Left renal cortex interstitium (tissue), 4 donors: ENCODE results near the gene CTBP2. TPM values are rescaled to one million over a fixed set of nuclear protein-coding genes. Genes with fewer than 3 reads are reported as not detected.

Experiments used
- DNase-seq, 4 donors: peaks; one replicate each; pipeline ENCODE4 v3.0.0-alpha.2; 2013; ENCODE audit warnings: low read depth in 4 of 4, low spot score in 2 of 4, missing footprints in 1 of 4
- polyA plus RNA-seq, 4 donors: library from polyadenylated mRNA; unstranded; fragments of 120-200 nt; gene quantifications; one replicate each; pipeline ENCODE4 v1.2.1, GENCODE V29; 2013; ENCODE audit not compliant: insufficient read length in 4 of 4

The CTBP2 gene
- polyA plus RNA-seq, 4 donors, result 86.7 to 94.0 (median 90.6) TPM

- no peak for DNase-seq
Measured at GRCh38 chr10:125032474-125033020, 127.8 kb downstream of the CTBP2 start.

GRCh38 chr10:125030567-125031197, 129.7 kb downstream of the CTBP2 start:
- no peak for DNase-seq

- no peak for DNase-seq
Measured at GRCh38 chr10:125029584-125030242, 130.7 kb downstream of the CTBP2 start.

- DNase-seq, result no peak
Measured at GRCh38 chr10:125027871-125028869, 132.2 kb downstream of the CTBP2 start.

DNA sequence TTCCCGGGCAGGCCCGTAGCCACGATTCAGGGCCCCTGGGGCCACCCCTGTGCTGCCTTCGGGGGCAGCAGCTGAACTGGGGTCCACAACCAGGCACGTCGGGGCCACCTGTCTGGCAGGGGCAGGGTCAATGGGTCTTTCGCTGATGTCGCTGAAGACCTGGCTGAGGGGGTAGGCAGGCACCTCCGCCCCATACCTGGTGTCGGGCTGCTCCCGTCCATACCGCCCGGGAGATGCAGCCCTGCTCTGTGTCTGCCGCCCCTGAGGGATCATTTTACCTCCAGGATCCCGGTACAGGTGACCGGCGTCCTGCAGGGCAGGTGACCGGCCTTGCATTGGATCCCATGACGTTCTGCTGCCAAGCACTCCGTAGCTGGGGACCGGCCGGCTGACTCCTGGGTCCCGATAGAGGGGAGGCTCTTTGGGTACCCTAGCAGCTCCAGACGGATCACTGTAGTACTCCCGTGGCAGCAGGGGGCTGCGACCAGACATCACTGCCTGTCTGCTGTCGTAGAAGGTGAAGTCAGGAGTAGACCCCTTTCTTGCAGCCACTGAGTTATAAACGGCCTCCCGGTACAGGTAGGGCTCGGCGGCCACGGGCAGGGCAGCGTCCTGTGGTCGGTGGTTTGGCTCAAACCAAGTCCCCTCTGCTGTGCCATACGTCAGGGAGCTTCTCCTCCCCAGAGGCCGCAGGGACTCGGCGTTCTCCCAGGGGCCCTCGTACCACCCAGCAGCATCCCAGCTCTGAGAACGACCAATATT, 133.2 kb downstream of the CTBP2 start:
- no peak for DNase-seq

- DNase-seq, result no peak
Measured at GRCh38 chr10:125026036-125026931, 134.1 kb downstream of the CTBP2 start.

- no peak for DNase-seq
Measured at GRCh38 chr10:125025341-125025740, 135.0 kb downstream of the CTBP2 start.

- no peak for DNase-seq
Measured at GRCh38 chr10:125024497-125025234, 135.7 kb downstream of the CTBP2 start.

- no peak for DNase-seq
Measured at GRCh38 chr10:125023862-125024496, 136.4 kb downstream of the CTBP2 start.

GRCh38 chr10:125023255-125023654, 137.1 kb downstream of the CTBP2 start:
- no peak for DNase-seq

- DNase-seq, result no peak
Measured at GRCh38 chr10:125022671-125023070, 137.7 kb downstream of the CTBP2 start.

DNA sequence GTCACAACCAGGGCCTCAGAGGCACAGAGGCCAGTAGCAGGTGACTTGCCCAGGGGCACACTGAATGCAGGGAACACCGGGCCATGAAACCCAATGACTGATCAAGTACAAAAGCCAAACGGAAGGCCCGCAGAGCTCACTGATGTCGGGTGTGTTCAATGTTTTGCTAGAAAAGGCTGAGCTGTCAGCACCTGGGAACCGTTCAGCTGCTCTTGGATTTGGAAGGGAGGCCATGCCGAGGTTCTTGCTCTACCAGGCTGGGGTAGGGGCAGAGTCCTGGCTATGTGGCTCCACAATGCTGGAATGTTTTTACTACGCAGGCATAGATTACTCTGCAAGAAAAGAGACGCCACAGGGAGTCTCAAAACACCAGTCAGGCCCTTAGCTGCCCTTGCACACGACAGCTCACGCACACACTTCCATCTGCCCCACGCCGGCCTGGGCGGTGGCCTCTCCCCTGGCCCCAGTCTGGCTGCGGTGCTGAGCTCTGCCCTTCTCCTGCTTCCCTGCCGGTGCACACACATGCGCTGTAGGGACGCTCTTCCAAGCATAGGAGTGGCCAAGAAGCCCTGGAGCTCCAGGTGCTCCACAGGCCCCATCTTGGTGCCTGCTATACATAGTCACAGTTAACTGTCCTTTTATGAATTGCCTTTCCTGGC, 138.5 kb downstream of the CTBP2 start:
- DNase-seq, result no peak

DNA sequence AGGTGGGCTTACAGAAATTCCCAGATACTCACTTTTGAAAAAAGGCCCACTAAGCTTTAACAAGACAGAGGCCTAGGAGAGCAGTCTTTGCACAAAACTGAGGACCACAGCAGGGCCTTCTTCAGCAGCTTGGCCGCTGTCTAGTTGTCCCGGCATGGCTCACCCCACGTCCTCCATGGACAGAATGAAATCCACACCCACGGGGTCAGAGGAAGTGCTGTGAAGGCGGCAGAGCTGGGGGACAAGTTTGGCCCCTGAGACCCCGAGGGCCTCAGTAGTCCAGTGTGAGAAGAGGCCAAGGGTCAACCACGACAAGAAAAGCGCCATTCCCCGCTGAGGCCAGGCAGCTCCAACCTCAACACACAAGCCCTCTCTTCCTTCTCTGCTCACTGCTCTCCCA, 139.5 kb downstream of the CTBP2 start:
- DNase-seq, result no peak

GRCh38 chr10:125020386-125020785, 140.0 kb downstream of the CTBP2 start:
- no peak for DNase-seq

- no peak for DNase-seq
Measured at GRCh38 chr10:125018576-125019143, 141.7 kb downstream of the CTBP2 start.

DNA sequence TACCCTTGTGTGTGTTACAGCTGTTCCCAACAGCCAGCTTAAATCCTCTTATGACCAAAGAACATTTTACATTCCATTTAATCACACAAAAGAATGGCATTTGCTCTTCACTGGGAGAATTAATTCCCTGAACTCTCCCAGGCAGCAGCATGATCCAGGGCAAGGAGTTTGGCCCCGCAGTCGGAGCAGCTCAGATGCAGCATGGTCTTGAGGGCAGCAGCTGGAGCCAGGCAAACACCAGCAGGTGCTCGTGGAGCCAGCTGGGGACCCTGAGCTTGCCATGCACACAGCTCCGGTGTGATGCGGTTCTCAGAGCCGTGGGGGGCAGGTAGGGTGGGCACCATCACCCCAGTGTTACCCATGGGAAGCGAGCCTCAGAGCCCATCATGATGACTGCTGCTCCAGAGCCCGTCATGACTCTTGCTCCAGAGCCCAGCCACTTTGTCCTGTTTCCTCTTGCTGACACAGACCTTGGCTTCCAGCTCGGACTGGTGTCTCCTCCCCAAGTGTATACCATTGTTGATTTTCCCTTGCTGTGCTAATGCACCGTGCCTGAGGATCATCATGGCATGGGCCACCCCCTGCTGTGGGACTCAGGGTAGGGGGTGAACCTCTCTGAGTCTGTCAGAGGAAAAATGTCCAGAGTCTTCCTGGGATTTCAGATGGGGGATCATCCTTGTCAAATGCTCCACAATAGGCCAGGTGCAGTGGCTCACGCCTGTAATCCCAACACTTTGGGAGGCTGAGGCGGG, 142.6 kb downstream of the CTBP2 start:
- DNase-seq, result no peak
